Measurements from ENCODE around the gene C18orf54.
A peak's percentile ranks its signal among the peaks of the same experiment; 100 is the strongest.
"Not testable (repeated sequence)": the region's sequence is repeated elsewhere in the genome, so short reads cannot be mapped to it uniquely, and the experiment has no call there.

Gene C18orf54

DNA sequence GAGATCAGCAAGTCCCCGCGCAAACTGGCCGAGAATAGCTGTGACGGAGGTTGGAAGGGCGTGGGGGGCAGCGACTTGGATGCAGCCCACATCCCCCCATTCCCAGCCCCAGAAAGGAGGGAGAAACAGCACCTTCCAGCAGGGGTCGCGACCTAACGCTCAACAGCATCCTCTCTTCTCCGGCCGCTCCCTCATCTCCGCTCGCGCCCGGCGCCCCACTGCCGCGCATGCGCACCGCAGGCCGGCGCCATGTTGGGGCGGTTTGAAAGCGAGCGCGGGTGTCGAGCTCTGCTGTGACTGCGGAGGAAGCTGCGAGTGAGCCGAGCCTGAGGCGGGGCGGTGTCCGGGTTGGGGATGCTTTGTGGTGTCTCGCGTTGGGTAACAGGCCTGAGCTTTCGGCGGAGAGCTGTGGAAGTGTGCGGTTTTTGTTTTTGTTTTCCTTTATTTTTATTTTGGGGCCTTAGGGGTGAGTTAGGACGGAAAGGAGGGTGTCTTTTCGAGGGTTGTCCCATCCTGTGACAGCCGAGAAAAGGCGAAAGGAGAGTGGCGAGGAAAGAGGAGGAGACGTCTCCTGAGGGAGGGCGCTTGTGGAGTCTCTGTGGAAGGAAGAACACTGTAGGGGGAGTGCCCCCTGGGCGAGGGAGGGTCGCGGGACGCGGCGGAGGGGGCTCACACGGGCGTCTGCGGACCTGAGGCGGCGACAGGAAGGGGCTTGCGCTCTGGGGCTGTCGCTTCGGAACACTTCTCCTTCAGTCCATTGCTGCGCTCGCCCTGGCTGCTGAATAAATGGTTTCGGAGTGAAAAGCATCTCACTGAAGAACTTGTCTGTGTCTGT, at the start of gene C18orf54, which contains the start of gene STARD6:
TSS of gene C18orf54 (plus strand) at position 247 of the 835 bp plus-strand sequence. CDS start 2,667 bp downstream, outside the sequence.
TSS of gene STARD6 (minus strand) at position 199 of the 835 bp plus-strand sequence. CDS start 3,285 bp downstream, outside the sequence.
- Mint-ChIP-seq H3K36me3 (peaks cover 21% of the 10 kb centered on the region), H3K27ac (peak within 1 kb of the TSS; percentile 98), H3K9me3 (no peaks in the 10 kb centered on the region), H3K4me1 (peaks cover 19% of the 10 kb centered on the region), H3K4me3 (peak within 1 kb of the TSS; percentile 98)
- DNase-seq (ENCODE audit: low spot score in 2 of 2) (peak; percentile 87 to 93), ATAC-seq (peak; percentile 97)

DNA sequence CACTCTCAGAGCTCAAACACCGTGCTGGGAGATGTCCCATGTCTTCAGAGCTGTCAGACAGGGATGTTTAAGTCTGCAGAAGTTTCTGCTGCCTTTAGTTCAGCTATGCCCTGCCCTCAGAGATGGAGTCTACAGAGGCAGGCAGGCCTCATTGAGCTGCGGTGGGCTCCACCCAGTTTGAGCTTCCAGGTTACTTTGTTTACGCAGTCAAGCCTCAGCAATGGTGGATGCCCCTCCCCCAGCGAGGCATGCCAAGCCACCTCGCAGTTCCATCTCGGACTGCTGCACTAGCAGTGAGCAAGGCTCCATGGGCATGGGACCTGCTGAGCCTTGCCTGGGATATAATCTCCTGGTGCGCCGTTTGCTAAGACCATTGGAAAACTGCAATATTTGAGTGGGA, 48.1 kb upstream of the C18orf54 start:
- H3K4me1 Mint-ChIP-seq = peaks cover 10% of the 10 kb centered on the region
- not testable (repeated sequence) for DNase-seq (ENCODE audit: low spot score in 2 of 2); H3K9me3 Mint-ChIP-seq; H3K4me3 Mint-ChIP-seq; ATAC-seq; H3K36me3 Mint-ChIP-seq; H3K27ac Mint-ChIP-seq

DNA sequence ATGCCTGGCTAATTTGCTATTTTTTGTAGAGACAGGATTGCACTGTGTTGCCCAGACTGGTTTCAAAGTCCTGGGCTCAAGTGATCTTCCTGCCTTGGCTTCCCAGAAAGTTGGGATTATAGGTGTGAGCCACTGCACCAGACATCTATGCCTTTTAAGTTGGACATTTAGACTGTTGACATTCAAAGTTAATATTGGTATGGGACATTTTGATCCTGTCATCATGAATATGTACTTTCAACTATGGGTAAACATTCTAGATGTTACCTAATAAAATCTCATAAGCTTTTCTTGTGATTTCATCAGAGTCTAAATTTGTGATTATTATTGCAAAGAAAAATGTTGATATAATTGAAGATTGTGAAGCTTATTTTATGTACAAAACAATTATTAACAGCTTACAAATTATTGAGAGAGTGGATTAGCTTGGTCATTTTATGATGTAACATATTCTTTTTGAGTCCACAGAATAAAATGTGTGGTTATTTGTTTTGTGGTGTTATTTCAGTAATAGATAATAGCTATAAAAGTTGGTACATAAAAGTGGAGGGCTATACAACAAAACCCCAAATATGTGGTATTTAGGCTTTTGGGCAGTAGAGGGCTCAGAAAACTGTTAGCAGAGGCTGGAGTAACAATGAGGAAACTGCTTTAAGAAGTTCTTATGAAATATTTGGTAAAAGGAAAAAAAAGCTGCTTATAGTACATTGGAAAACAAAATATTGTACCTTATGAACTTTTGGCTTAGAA, 41.5 kb upstream of the C18orf54 start:
- Mint-ChIP-seq H3K9me3 (no peaks in the 10 kb centered on the region), H3K4me3 (no peak overlapping the region), H3K27ac (no peak overlapping the region), H3K4me1 (no peaks in the 10 kb centered on the region), H3K36me3 (no peaks in the 10 kb centered on the region)
- DNase-seq (ENCODE audit: low spot score in 2 of 2) = no peak
- ATAC-seq = no peak

DNA sequence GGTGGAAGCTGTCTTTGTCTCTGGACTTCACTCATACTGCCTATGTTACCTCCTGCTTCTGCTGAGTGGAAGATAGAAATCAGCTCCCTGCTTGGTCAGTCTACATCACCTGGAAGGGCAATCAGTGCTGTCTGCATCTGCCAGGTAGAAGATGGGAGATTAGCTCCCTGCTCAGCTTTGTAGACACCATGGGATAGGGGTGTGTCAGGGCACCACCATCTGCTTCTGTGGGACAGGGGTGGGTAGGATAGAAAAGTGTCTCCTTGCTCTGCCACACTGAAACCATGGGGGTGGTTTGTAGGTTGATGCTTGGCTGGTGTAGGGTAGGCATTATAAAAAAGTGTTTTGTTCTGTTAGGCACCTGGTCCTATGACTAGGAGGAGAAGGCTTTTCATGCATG, 34.1 kb upstream of the C18orf54 start:
- no peak overlapping the region for H3K4me3 Mint-ChIP-seq
- no peaks in the 10 kb centered on the region for H3K4me1 Mint-ChIP-seq

DNA sequence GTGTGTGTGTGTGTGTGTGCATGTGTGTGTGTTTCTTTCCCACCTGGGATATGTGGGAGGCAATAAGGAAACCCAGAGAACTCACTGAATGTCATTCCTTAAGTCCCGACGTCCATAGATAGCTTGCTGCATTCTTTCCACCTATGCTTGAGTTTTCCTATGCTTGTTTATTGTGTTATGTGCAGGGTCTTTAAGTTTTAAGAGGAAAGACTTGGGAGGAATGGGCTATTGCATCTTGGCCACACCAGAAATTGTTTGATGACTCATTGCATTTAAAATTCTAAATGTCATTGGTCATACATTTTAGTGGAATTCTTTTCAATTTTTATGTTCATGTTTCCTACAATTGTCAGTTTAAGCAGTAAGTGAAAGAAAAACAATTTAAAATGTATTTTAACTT, 33.7 kb upstream of the C18orf54 start:
- Mint-ChIP-seq H3K27ac (no peak overlapping the region), H3K4me1 (no peaks in the 10 kb centered on the region), H3K4me3 (no peak overlapping the region), H3K36me3 (no peaks in the 10 kb centered on the region), H3K9me3 (no peaks in the 10 kb centered on the region)
- DNase-seq (ENCODE audit: low spot score in 2 of 2) = no peak
- ATAC-seq = no peak

More for the DNA sequence above, 34.1 kb upstream of the C18orf54 start:
- H3K27ac Mint-ChIP-seq = no peak overlapping the region
- H3K9me3 Mint-ChIP-seq = no peaks in the 10 kb centered on the region
- no peak for DNase-seq (ENCODE audit: low spot score in 2 of 2)
- H3K36me3 Mint-ChIP-seq = no peaks in the 10 kb centered on the region
- no peak for ATAC-seq

DNA sequence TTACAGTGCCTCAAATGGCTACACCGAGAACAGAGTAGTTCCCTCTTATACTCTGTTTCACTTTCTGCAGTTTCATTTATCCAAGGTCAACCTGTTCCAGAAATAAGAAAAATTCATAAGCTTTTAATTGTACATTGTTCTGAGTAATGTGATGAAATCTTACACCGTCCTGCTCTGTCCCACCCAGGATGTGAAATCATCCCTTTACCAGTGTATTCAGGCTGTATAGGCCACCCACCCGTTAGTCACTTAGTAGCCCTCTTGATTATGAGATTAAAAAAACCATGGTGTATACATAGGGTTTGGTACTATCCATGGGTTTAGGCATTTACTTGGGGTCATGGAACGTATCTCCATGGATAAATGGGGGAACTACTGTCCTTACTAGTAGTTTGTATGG, 29.9 kb upstream of the C18orf54 start:
- no peak for ATAC-seq
- DNase-seq (ENCODE audit: low spot score in 2 of 2) = no peak
- Mint-ChIP-seq H3K4me1 (no peaks in the 10 kb centered on the region), H3K27ac (no peak overlapping the region), H3K36me3 (no peaks in the 10 kb centered on the region), H3K9me3 (no peaks in the 10 kb centered on the region), H3K4me3 (no peak overlapping the region)

DNA sequence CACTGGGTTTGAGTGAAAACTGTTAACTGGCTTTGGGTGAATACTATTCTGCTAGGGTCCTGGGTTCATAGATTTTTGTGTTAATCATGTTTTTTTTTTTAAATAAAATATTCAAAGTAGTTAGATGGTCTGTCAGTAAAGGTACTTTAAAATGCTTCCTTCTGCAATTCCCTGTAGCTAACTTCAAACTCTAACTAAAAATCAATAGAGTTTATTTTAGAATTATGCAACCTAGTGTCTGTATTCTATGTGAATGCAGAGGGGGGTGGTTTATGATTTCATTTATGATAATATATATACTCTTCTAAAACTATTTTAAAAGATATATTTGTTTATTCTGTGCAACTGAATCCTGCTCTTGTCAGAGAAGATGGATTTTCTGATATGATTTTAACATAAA, 27.9 kb upstream of the C18orf54 start:
- H3K9me3 Mint-ChIP-seq = no peaks in the 10 kb centered on the region
- no peaks in the 10 kb centered on the region for H3K36me3 Mint-ChIP-seq
- no peak overlapping the region for H3K4me3 Mint-ChIP-seq
- no peaks in the 10 kb centered on the region for H3K4me1 Mint-ChIP-seq
- H3K27ac Mint-ChIP-seq = no peak overlapping the region
- ATAC-seq (no peak), DNase-seq (ENCODE audit: low spot score in 2 of 2) (no peak)

DNA sequence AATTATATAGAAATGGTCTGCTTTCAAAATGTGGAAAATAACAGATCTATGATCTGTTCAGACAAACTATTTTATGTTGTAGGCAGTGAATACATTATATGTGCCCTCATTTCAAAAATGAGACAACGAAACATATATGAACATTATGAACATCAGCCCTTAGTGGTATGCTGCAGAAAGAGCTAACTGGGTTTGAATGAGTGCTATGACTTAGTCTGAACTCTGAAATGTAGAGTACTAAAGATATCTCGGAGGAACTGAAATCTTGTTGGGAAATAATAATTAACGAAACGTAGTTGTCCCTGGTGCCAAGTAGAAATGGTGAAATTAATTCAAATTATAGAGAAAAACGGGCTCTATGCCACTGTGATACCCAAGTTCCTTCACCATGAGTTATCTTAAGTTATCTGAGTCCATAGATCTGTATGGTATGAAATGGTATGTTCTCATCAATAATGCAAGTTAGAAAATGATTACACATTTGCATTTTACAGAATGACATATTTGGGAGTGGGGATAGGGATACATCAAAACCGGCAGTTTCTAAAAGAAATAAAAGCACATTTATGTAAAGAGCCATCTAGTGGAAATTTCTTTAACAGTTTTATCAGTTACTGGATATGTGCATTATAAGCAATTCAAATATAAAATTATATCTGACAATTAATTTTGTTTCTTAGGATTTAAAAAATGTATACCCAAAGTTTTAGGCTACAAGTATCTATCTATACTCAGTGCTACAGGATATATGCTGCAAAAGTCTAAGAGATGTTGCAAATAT, 26.7 kb upstream of the C18orf54 start:
- DNase-seq (ENCODE audit: low spot score in 2 of 2) (no peak), ATAC-seq (no peak)
- H3K4me3 Mint-ChIP-seq = no peak overlapping the region
- H3K4me1 Mint-ChIP-seq = peaks cover 3% of the 10 kb centered on the region
- no peaks in the 10 kb centered on the region for H3K36me3 Mint-ChIP-seq
- no peak overlapping the region for H3K27ac Mint-ChIP-seq
- H3K9me3 Mint-ChIP-seq = no peaks in the 10 kb centered on the region

DNA sequence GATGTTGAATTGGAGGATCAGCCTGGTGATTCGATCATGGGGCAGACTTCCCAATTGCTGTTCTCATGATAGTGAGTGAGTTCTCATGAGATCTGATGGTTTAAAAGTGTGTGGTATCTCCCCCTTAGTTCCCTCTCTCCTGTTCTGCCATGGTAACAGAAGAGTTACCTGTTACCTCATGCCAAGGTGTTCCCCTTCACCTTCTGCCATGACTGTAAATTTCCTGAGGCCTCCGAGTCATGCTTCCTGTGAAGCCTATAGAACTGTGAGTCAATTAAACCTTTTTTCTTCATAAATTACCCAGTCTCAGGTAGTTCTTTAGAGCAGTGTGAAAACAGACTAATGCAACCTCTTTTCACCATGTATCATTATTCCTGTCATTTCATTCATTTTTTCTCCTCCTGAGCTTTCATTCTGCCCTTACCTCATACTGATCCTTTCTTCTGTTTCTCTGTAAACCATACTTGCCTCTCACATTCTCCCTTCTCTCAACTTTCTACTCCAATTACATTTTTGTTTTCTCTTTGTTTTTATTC, 22.0 kb upstream of the C18orf54 start:
- no peak overlapping the region for H3K4me3 Mint-ChIP-seq
- no peak overlapping the region for H3K27ac Mint-ChIP-seq
- ATAC-seq (no peak), DNase-seq (ENCODE audit: low spot score in 2 of 2) (no peak)
- H3K4me1 Mint-ChIP-seq = peaks cover 6% of the 10 kb centered on the region
- no peaks in the 10 kb centered on the region for H3K9me3 Mint-ChIP-seq
- H3K36me3 Mint-ChIP-seq = no peaks in the 10 kb centered on the region

DNA sequence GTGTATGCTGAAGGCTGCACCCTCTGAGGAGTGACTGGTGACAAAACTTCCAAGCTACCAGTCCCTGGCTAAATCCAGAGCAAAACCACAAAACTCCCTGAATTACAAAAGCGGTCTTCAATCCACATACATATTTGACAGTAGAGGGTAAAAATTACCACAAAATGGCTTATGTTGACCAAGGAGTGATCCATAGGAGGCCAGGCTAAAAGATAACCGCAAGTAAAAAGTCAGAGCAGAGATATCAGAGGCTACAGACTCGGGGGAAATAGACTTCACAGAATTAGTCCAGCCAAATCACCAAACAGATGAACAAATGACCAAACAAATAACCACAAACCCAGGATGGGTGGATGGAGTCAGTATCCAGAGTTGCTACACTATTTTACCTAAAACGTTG, 19.5 kb upstream of the C18orf54 start:
- H3K36me3 Mint-ChIP-seq = no peaks in the 10 kb centered on the region
- no peak overlapping the region for H3K27ac Mint-ChIP-seq
- no peaks in the 10 kb centered on the region for H3K9me3 Mint-ChIP-seq
- H3K4me3 Mint-ChIP-seq = no peak overlapping the region
- H3K4me1 Mint-ChIP-seq = peaks cover 6% of the 10 kb centered on the region
- DNase-seq (ENCODE audit: low spot score in 2 of 2) = no peak
- no peak for ATAC-seq

DNA sequence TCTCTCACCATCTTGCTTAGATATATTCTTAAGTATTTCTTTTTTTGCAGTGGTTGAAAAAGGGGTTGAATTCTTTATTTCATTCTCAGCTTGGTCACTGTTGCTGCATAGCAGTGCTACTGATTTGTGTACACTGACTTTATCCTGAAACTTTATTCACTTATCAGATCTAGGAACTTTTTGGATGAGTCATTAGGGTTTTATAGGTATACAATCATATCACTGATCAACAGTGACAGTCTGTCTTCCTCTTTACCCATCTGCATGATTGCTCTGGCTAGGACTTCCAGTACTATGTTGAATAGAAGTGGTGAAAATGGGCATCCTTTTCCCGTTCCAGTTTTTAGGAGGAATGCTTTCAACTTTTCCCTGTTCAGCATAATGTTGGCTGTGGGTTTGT, 6.5 kb upstream of the C18orf54 start:
- ATAC-seq (peak; percentile 54), DNase-seq (ENCODE audit: low spot score in 2 of 2) (no peak)
- no peak overlapping the region for H3K27ac Mint-ChIP-seq
- H3K4me1 Mint-ChIP-seq = no peaks in the 10 kb centered on the region
- H3K9me3 Mint-ChIP-seq = no peaks in the 10 kb centered on the region
- H3K4me3 Mint-ChIP-seq = no peak overlapping the region
- H3K36me3 Mint-ChIP-seq = no peaks in the 10 kb centered on the region

DNA sequence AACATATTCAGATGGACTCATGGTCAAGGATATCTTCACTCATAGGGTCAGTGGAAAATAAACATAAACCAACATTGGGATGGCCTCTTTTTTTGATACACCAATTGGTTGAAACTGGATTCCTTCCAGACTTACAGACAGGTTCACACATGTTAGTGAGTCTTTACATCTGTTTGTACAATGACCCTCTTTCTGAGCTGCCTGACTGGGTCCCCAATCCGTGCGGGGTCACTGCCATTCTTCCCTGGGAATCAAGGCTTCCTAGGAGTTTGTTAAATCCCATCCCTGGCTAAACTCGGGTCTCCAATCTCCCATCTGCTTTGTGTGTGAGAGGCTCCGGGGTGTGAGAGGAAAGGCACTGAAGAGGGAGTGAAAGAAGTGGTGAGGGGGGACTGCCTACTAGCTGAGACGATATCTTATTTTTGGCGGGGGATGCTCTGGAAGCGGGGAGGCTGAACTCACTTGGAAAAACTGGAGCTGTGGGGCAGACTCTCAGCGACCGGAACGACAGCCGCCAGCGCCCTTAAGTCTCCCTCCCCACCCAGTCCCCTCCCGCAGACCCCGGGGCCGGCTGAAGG, 535 bp upstream of the C18orf54 start:
- Mint-ChIP-seq H3K4me3 (peak overlapping the region; percentile 98), H3K4me1 (peaks cover 19% of the 10 kb centered on the region), H3K27ac (peak overlapping the region; percentile 98), H3K36me3 (peaks cover 21% of the 10 kb centered on the region), H3K9me3 (no peaks in the 10 kb centered on the region)
- DNase-seq (ENCODE audit: low spot score in 2 of 2) (peak in 1 of 2 donors; percentile 10), ATAC-seq (peak; percentile 68)

DNA sequence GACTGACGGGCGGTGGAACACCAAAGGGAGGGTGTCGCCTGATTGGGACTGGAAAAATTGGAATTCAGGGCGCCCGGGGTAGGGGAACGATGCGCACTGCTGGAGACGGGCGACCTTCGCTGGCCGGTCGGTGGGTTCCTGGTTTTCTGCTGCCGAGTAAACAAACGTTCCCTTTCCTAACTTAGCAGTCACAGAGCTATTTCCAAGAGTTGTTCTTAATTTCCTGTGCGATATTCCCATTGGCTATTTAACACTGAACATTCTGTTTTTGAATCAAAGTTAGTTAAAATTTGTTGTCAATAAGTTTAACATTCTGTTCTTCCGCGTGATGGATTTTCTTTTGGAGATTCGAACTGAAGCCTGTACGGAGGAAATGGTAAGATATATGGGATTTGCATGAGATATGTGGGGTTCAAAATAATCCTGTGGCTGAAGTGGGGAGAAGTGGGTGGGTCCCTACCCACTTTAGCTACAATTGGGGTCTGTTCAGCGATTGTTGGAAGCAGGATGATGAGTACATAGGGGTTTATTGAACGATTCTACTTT, 862 bp downstream of the C18orf54 start:
- DNase-seq (ENCODE audit: low spot score in 2 of 2) (no peak), ATAC-seq (peak; percentile 3)
- Mint-ChIP-seq H3K4me3 (peak overlapping the region; percentile 98), H3K36me3 (peaks cover 21% of the 10 kb centered on the region), H3K4me1 (peaks cover 19% of the 10 kb centered on the region), H3K27ac (peak overlapping the region; percentile 98), H3K9me3 (no peaks in the 10 kb centered on the region)

DNA sequence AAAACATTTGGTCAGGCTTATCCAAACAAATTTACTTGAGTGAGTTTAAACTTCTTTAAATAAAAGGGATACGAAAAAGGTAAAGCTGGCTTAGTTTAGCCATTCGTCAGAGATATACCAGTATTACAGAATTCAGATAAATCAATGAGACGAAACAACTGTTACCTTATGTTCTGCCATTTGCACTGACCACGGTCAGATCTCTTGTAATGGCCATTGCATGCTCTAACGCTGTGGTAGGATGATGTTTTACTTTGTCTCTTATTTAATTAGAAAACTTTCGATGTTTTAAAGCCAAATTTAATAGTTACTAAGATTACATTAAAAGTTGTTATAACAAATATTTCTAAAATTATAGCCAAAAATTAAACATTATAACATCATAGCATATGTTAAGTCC, 1.5 kb downstream of the C18orf54 start:
- Mint-ChIP-seq H3K36me3 (peaks cover 21% of the 10 kb centered on the region), H3K4me1 (peaks cover 19% of the 10 kb centered on the region), H3K9me3 (no peaks in the 10 kb centered on the region), H3K4me3 (peak overlapping the region; percentile 98), H3K27ac (no peak overlapping the region)
- DNase-seq (ENCODE audit: low spot score in 2 of 2) (no peak), ATAC-seq (no peak)
